MCF 10A (cell line): ENCODE data around the gene COTL1. TPM values are rescaled to one million over a fixed set of nuclear protein-coding genes. Genes with fewer than 3 reads are reported as not detected.
A peak's percentile ranks its signal among the peaks of the same experiment; 100 is the strongest.

Source experiments
- BruUV-seq: library from RNA; stranded (reverse); fragments of 400-500 nt; replicated peaks from 2 replicates; lab custom pipeline; 2021; lab: Mats Ljungman, UMichigan
- CTCF ChIA-PET: fragments of 300-600 bp; sonication (Branson Sonifier 250); formaldehyde crosslinking; extraction: SDS; loops from one replicate; lab custom pipeline; 2021; ENCODE audit warnings: antibody characterized with exemption, inconsistent platforms; lab: Yijun Ruan, JAX
- POLR2A ChIA-PET: fragments of 300-600, 350-650 bp; sonication (Branson Sonifier 250); formaldehyde crosslinking; extraction: SDS; loops from one replicate; lab custom pipeline; 2020; ENCODE audit warnings: antibody characterized with exemption, inconsistent platforms; lab: Yijun Ruan, JAX
- DNase-seq: peaks from one replicate; pipeline ENCODE4 v3.0.0-alpha.2; 2018; ENCODE audit not compliant: unreplicated experiment
- H3K27ac Mint-ChIP-seq: one replicate; pipeline ENCODE4 v1.8.0; 2022; ENCODE audit warnings: mild to moderate bottlenecking, low read depth, mixed read lengths; ENCODE audit not compliant: unreplicated experiment
- H3K27me3 Mint-ChIP-seq: one replicate; pipeline ENCODE4 v1.8.0; 2022; ENCODE audit warnings: mixed read lengths; ENCODE audit not compliant: insufficient read depth, unreplicated experiment
- H3K36me3 Mint-ChIP-seq: one replicate; pipeline ENCODE4 v1.8.0; 2022; ENCODE audit warnings: mild to moderate bottlenecking, moderate library complexity, mixed read lengths; ENCODE audit not compliant: insufficient read depth, unreplicated experiment
- H3K4me1 Mint-ChIP-seq: one replicate; pipeline ENCODE4 v1.8.0; 2022; ENCODE audit warnings: mixed read lengths; ENCODE audit not compliant: insufficient read depth, unreplicated experiment
- H3K4me3 Mint-ChIP-seq: one replicate; pipeline ENCODE4 v1.8.0; 2022; ENCODE audit warnings: mild to moderate bottlenecking, moderate library complexity, mixed read lengths; ENCODE audit not compliant: unreplicated experiment
- H3K9me3 Mint-ChIP-seq: one replicate; pipeline ENCODE4 v1.8.0; 2022; ENCODE audit warnings: mixed read lengths; ENCODE audit not compliant: unreplicated experiment
- intact Hi-C: fragments of 100-400 bp; cut with micrococcal nuclease; formaldehyde crosslinking; loops from 2 replicates; pipeline ENCODE4 v1.14.1; 2022
- total RNA-seq: library from RNA; stranded (reverse); gene quantifications from 2 replicates; pipeline ENCODE4 v1.2.3, GENCODE V29; 2022
- TF ChIP-seq, protein P1 (sequence below): fragments of 200-600 bp; IDR thresholded peaks from one replicate; pipeline ENCODE4 v1.8.0; 2022; ENCODE audit warnings: antibody characterized with exemption, mild to moderate bottlenecking; ENCODE audit not compliant: unreplicated experiment

The COTL1 gene
- total RNA-seq, 1 experiment from 2014 or later, result 269 TPM

DNA sequence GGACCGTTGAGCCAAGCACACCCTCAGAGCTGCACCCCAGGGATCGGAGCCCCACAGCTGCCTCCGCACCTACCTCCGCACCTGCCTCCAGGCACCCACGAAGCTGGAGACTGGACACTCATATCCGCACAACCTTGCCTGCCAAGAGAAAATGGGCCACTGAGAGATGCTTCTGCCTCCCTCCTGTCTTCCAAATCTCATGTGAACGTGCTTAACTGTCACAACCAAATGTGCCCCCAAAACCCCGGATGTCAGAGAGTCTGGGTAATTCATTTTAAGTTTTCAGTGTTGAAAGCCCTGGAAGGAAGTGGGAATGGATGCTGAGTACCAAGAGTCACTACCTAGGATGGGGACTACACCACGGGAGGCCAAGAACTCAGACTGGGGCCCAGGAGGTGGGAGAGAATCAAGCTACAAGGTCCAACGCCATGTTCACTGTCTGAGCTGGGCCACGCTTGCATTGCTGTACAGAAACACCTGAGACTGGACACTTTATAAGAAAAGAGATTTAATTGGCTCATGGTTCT is 63.9 kb downstream of the COTL1 start:
- intact Hi-C loops, result no loop called here
- no peak for DNase-seq
- H3K9me3 Mint-ChIP-seq, result no peaks in the 10 kb centered on the region
- ChIA-PET POLR2A (no interaction called here), CTCF (interaction anchor here (0.6 kb wide), 1 partner anchor 201 kb away, joined by 3 read pairs; no protein-coding TSS in a partner anchor)
- no peaks in the 10 kb centered on the region for H3K36me3 Mint-ChIP-seq
- H3K4me1 Mint-ChIP-seq, result no peaks in the 10 kb centered on the region
- H3K27ac Mint-ChIP-seq, result no peak overlapping the region
- TF ChIP-seq, protein P1, sequence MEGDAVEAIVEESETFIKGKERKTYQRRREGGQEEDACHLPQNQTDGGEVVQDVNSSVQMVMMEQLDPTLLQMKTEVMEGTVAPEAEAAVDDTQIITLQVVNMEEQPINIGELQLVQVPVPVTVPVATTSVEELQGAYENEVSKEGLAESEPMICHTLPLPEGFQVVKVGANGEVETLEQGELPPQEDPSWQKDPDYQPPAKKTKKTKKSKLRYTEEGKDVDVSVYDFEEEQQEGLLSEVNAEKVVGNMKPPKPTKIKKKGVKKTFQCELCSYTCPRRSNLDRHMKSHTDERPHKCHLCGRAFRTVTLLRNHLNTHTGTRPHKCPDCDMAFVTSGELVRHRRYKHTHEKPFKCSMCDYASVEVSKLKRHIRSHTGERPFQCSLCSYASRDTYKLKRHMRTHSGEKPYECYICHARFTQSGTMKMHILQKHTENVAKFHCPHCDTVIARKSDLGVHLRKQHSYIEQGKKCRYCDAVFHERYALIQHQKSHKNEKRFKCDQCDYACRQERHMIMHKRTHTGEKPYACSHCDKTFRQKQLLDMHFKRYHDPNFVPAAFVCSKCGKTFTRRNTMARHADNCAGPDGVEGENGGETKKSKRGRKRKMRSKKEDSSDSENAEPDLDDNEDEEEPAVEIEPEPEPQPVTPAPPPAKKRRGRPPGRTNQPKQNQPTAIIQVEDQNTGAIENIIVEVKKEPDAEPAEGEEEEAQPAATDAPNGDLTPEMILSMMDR, result no peak
- no peaks in the 10 kb centered on the region for H3K27me3 Mint-ChIP-seq
- H3K4me3 Mint-ChIP-seq, result no peak overlapping the region
- BruUV-seq, result no TSS peak

DNA sequence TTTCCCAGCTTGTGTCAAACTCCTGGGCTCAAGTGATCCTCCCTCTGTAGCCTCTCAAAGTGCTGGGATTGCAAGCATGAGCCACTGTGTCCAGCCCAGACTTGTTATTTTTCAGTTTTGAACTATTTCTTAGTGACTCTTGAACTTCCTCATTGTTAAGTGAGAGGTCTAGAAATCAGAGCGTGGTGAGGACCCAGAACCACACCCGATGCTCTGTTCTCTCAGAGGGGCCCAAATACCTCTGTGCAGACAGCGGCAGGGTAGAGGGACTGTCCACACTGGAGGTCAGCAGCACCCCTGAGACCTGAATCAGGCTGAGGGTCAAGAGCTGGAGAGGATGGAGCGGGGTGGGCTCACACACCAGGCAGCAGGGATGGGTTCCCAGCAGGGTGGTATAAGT is 65.7 kb downstream of the COTL1 start:
- ChIA-PET CTCF (interaction anchor here (0.6 to 1.0 kb wide), 6 partner anchors 10 to 93 kb away, joined by 3 to 8 read pairs (median 4); no protein-coding TSS in a partner anchor), POLR2A (interaction anchor here (1.4 kb wide), 1 partner anchor 9 kb away, joined by 4 read pairs; no protein-coding TSS in a partner anchor)
- Mint-ChIP-seq H3K27me3 (no peaks in the 10 kb centered on the region), H3K36me3 (no peaks in the 10 kb centered on the region), H3K27ac (no peak overlapping the region), H3K4me3 (no peak overlapping the region), H3K4me1 (no peaks in the 10 kb centered on the region), H3K9me3 (no peaks in the 10 kb centered on the region)
- TF ChIP-seq, protein P1, result no peak
- intact Hi-C loops, result no loop called here
- no peak for DNase-seq
- no TSS peak for BruUV-seq

DNA sequence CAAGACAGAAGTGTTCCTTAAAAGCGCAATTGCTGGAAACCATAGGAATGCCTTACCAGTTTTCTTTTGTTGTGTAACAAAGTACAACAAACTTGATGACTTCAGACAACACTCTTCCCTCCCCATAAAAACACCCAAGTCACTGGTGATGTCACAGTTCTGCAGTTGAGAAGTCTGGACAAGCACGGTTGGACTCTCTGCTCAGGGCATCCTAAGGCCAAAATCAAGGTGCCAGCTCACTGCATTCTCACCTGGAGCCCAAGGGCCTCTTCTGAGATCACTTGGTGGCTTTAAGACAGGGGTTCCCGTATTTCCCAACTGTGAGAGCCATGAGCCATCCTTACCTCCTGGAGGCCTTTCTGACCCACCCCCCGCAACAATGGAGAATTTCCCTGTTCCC is 67.8 kb downstream of the COTL1 start:
- Mint-ChIP-seq H3K36me3 (no peaks in the 10 kb centered on the region), H3K4me1 (no peaks in the 10 kb centered on the region), H3K27ac (no peak overlapping the region), H3K9me3 (no peaks in the 10 kb centered on the region), H3K4me3 (no peak overlapping the region), H3K27me3 (no peaks in the 10 kb centered on the region)
- intact Hi-C loops, result no loop called here
- TF ChIP-seq, protein P1, result no peak
- CTCF ChIA-PET, result no interaction called here
- no TSS peak for BruUV-seq
- DNase-seq, result peak; percentile 10
- POLR2A ChIA-PET, result no interaction called here

DNA sequence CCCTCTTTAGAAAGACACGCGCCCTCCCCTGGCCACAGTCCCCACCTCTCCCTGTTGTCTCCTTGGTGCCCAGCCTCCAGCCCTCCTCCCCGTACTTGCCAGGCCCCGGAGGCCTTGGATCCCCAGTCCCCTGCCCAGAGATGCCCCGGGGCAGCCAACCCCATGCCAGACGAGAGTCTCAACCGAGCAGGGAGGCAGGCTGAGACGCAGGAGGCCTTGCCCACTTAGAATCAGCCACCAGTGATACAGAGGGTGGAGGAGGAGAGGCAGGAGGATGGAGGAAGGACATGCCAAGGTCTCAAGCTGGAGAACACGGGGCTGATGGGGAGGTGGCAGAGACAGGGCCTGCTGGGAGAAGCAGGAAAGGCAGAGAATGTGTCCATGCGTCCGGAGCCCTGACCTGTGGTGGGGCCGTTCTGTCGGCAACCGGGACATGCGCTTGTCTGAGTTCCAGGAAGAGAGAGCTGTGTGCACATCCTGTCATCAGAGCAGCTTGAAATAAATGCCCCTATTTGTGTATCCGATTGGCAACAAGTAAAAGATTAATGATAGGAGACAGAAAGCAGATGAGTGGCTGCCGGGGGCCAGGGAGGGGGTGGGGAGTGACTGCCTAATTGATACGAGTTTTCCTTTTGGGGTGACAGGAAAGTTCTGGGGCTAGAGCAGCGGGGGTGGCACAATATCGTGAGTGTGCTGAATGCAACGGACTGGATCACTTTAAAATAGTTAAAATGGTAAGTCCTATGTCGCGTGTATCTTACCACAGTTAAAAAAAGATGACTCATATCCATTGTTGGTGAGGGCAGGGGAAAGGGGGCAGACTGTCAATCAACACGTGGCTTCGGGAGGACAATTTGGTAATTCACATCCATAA is 68.7 kb downstream of the COTL1 start:
- no peak overlapping the region for H3K27ac Mint-ChIP-seq

More for the DNA sequence above, 68.7 kb downstream of the COTL1 start:
- no peaks in the 10 kb centered on the region for H3K4me1 Mint-ChIP-seq
- POLR2A ChIA-PET, result no interaction called here
- H3K27me3 Mint-ChIP-seq, result no peaks in the 10 kb centered on the region
- CTCF ChIA-PET, result no interaction called here
- DNase-seq, result no peak
- no peak overlapping the region for H3K4me3 Mint-ChIP-seq
- H3K9me3 Mint-ChIP-seq, result no peaks in the 10 kb centered on the region
- no peaks in the 10 kb centered on the region for H3K36me3 Mint-ChIP-seq
- BruUV-seq, result no TSS peak
- intact Hi-C loops, result no loop called here
- TF ChIP-seq, protein P1, result no peak
